NCI-H526 (cell line): Measurements from ENCODE around the gene KLHL29.
A peak's percentile ranks its signal among the peaks of the same experiment; 100 is the strongest.
"Not testable (repeated sequence)": the region's sequence is repeated elsewhere in the genome, so short reads cannot be mapped to it uniquely, and the experiment has no call there.

ENCODE experiments used
- DNase-seq, 2 experiments: peaks; one replicate each; lab custom pipeline; 2025; lab: John Stamatoyannopoulos, UW

The KLHL29 gene

GRCh38 chr2:23721454-23721826, 336.5 kb downstream of the KLHL29 start:
- DNase-seq, result no peak

GRCh38 chr2:23722255-23722654, 337.3 kb downstream of the KLHL29 start:
- no peak for DNase-seq

GRCh38 chr2:23723029-23723428, 338.1 kb downstream of the KLHL29 start:
- DNase-seq, result not testable (repeated sequence)

- DNase-seq, result no peak
Measured at GRCh38 chr2:23734416-23734815, 349.4 kb downstream of the KLHL29 start.

DNA sequence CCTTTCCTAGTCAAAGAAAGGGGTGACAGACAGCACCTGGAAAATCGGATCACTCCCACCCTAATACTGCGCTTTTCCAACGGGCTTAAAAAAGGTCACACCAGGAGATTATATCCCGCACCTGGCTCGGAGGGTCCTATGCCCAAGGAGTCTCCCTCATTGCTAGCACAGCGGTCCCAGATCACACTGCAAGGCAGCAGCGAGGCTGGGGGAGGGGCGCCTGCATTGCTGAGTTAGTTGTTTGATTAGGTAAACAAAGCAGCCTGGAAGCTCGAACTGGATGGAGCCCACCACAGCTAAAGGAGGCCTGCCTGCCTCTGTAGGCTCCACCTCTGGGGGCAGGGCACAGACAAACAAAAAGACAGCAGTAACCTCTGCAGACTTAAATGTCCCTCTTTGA, 351.8 kb downstream of the KLHL29 start:
- peak in 1 of 2 experiments; percentile 43 for DNase-seq

DNA sequence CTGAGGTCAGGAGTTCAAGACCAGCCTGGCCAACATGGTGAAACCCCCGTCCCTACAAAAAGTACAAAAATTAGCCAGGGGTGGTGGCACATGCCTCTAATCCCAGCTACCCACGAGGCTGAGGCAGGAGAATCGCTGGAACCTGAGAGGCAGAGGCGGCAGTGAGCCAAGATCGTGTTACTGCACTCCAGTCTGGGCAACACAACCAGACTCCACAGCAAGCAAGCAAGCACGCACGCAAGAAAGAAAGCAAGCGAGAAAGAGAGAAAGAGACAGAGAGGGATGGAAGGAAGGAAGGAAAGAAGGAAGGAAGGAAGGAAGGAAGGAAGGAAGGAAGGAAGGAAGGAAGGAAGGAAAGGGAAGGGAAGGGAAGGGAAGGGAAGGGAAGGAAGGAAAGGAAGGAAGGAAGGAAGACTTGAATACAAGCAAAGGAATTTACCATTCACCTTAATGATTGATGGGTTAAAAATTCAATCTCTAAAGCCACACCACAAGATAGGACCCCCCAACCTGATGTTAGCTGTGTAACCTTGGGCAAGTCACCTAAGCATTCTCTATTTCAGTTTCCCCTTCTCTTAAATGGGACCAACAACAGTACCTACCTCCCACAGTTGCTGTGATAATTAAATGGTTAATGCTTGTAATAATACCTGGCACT, 360.2 kb downstream of the KLHL29 start:
- no peak for DNase-seq

GRCh38 chr2:23745726-23746105, 360.7 kb downstream of the KLHL29 start:
- no peak for DNase-seq

DNA sequence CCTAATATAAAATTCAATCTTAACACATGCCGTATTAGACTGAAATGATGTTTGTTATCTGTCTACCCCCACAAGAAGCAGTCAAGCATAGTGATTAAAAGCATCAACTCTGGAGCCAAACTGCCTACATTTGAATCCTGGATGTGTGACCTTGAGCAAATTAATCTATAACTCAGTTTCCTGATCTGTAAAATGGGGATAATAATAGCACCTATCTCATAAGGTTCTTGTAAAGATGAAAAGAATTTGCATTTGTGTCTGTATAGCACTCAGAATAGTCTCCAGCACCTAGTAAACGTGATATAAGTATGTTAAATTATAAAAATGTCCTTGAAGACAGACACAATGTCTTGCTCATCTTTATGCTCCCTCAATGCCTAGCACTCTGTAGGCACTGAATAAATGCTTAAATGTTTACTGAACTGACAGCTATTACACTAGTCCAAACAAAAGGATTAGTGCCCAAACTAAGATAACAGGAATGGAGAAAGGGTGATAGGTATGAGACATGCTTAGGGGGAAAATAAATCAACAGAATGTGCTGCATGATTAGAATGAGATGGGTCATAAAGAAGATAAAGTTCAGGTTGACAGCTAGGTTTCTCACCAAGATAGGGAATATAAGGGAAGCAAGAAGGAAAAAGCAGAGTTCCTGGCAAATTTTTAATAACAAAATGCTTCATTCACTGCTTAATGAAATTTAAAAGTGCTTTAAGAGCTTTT, 361.3 kb downstream of the KLHL29 start:
- no peak for DNase-seq

DNA sequence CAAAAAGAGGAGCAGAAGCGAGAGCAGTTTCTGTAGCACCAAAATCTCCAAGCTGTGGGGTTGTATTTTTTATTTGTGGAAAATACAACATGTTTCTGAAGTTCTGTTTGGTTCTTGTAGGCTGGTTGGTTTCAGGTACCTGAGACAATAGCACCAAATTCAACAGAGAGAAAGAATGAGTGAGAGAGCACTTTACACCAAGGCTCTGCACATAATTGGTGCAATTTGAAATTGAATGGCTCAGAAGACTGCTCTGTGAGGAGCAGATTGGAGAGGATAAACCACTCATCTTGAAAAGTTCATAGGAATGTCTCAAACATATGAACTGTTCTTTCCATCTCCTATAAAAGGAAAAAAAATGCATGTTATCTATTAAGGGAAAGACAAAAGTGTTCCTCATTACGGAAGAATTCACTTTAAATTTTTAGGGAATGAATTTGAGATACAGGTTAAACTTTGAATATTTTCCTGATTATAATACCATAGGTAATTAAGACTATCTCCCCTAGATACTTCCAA, 366.8 kb downstream of the KLHL29 start:
- no peak for DNase-seq

GRCh38 chr2:23753291-23754010, 368.5 kb downstream of the KLHL29 start:
- no peak for DNase-seq

DNA sequence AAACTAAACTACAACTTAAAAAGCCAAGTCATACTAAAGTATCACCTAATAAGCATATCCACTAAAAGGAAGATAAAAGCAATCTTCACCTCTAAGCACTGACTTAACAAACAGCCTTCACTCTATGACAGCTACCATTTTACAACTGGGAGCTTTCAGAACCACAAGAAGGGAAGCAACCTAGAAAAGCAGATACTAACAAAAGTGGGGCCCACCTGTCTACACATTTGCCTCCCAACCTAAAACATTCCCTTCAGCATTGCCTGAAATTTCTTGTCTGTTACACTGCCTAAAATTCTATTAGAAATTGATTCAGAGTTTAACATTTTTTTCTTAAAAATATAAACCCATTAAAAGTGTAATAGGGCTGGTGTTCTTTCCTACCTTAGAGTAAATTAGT, 370.0 kb downstream of the KLHL29 start:
- no peak for DNase-seq

DNA sequence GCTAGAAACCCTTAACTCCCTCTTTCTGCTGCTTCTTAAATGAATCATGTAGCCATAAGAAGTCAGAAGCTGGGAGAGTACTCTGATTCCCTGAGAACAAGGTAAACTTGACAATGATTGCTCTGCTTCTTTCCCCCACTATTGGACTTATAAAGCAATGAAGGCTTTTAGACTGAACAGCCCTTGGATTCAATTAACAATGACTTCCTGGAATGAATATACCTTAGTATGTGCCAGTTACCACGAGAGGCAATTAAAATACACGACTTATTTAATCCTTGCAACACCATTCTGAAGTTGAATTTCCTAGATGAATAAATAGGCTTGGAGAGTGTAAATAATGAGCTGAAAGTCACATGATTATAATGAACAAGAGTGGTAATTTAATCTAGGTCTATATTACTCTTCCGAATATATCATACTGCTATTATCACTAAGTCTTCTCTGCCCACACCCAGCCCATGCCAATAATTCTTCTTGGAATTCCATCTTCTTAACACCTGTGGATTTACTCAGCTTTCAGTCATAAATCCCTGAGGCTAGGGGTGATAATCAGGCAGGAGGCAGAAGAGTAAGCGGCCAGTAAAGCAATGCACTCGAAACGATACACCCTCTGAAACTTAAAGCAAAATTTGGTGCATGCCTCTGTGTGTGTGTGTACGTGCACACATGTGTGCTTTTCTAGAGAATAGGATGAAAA, 371.8 kb downstream of the KLHL29 start:
- no peak for DNase-seq

GRCh38 chr2:23757686-23758433, 372.9 kb downstream of the KLHL29 start:
- no peak for DNase-seq
